ENCODE data around the gene S100A4.

S100A4 gene

DNA sequence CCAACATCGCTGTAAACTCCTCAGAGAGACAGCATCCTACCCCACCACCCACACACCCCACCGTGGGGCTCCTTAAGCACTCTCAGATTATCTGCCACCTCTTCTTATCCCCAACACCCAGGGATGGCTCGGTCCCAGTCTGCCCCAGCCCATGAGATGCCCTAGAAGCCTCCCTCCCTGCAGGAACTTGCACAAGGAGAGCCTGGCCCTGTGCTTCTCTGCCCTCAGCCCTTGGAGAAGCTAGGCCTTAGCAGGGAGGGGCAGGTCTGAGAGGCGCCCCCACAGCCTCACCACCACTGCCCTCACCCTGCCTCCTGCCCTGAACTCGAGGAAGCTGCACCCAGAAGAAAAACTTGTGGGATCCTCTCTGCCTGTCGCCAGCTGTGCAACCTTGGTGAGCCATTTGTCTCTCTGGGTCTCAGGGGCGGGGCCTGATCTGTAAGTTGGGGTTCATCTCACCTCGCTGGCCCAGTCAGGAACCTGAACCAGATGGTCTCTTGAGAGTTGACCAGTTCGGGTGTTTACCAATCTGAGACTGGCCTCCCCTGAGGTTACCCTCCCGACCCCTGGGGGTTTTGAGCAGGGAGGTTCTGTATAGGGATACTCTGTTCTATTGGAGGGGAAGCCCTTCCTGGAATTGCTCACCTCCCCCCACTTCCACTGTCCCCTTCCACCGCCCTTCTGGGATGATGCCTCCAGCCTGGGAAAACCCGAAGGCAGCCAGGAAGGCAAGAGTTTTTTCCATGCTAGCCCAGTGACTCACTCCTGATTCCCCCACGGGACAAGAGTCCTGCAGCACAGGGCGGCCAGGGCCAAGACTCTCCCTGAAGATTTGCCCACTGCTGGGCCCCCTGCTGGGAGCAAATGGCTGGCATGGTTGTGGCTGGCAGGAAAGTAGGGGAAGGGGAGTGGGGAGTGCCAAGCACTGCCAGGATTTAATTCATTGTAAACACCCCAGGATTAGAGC is 3.4 kb upstream of the S100A4 start, which contains the start of gene S100A3:
TSS of gene S100A3 (minus strand) at position 537 of the 967 bp plus-strand sequence. CDS start 773 bp downstream, outside the sequence.
- no peak within 1 kb of the TSS for H3K4me3 ChIP-seq (ENCODE audit: low read depth in 1 of 2, low read length in 1 of 2)
- peaks cover 6% of the 10 kb centered on the region for H3K36me3 ChIP-seq
- no peaks in the 10 kb centered on the region for H3K9me3 ChIP-seq
- TF ChIP-seq CTCF (IDR thresholded peaks at IDR 0.05), result no peak
- H3K27ac ChIP-seq, result peak within 1 kb of the TSS; percentile 38
- H3K4me1 ChIP-seq (ENCODE audit: control insufficient read depth in 1 of 2, insufficient read depth in 1 of 2, low read depth in 1 of 2, low read length in 1 of 2), result peaks cover 65 to 71% of the 10 kb centered on the region in 2 experiments
- H3K27me3 ChIP-seq, result no peaks in the 10 kb centered on the region

GRCh38 chr1:153547560-153548551 is 2.2 kb upstream of the S100A4 start:
- Histone ChIP-seq H3K4me1 (ENCODE audit: control insufficient read depth in 1 of 2, insufficient read depth in 1 of 2, low read depth in 1 of 2, low read length in 1 of 2) (peaks cover 72 to 82% of the 10 kb centered on the region in 2 experiments), H3K4me3 (ENCODE audit: low read depth in 1 of 2, low read length in 1 of 2) (no peak overlapping the region), H3K9me3 (no peaks in the 10 kb centered on the region), H3K27me3 (no peaks in the 10 kb centered on the region), H3K36me3 (peaks cover 17% of the 10 kb centered on the region), H3K27ac (peak overlapping the region; percentile 38)
- TF ChIP-seq CTCF (IDR thresholded peaks at IDR 0.05), result no peak

- peak overlapping the region; percentile 97 for H3K27ac ChIP-seq
Observed at GRCh38 chr1:153546796-153547559, 1.4 kb upstream of the S100A4 start.

DNA sequence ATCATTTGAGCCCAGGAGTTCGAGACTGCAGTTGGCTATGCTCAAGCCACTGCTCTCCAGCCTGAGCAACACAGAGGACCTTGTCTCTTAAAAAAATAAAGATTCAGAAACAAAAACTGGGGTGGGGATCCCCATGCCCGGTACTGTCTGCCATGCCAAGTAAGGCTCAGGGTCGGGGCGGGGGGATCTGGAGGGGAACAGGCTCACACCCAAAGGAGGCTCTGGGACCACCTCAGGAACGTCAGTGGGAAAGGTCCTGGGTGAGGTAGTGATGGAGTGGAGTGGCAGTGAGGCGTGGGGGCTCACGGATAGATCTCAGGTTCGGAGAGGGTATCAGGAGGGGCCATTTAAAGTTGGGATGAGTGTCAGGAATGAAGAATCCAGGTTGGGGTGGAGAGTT is 765 bp upstream of the S100A4 start:
- H3K27me3 ChIP-seq, result no peaks in the 10 kb centered on the region
- no peaks in the 10 kb centered on the region for H3K9me3 ChIP-seq
- H3K27ac ChIP-seq, result peak overlapping the region; percentile 97
- TF ChIP-seq CTCF (IDR thresholded peaks at IDR 0.05), result no peak
- peaks cover 22% of the 10 kb centered on the region for H3K36me3 ChIP-seq
- peaks cover 85 to 93% of the 10 kb centered on the region in 2 experiments for H3K4me1 ChIP-seq (ENCODE audit: control insufficient read depth in 1 of 2, insufficient read depth in 1 of 2, low read depth in 1 of 2, low read length in 1 of 2)
- H3K4me3 ChIP-seq (ENCODE audit: low read depth in 1 of 2, low read length in 1 of 2), result peak overlapping the region; percentile 60 to 76

More at GRCh38 chr1:153546796-153547559, 1.4 kb upstream of the S100A4 start:
- H3K27me3 ChIP-seq, result no peaks in the 10 kb centered on the region
- peaks cover 81 to 91% of the 10 kb centered on the region in 2 experiments for H3K4me1 ChIP-seq (ENCODE audit: control insufficient read depth in 1 of 2, insufficient read depth in 1 of 2, low read depth in 1 of 2, low read length in 1 of 2)
- no peak overlapping the region for H3K4me3 ChIP-seq (ENCODE audit: low read depth in 1 of 2, low read length in 1 of 2)
- peaks cover 22% of the 10 kb centered on the region for H3K36me3 ChIP-seq
- no peaks in the 10 kb centered on the region for H3K9me3 ChIP-seq
- TF ChIP-seq CTCF (IDR thresholded peaks at IDR 0.05), result no peak

Data from neutrophil (primary cell).